ENCODE measurements around the gene DTL.
A peak's percentile ranks its signal among the peaks of the same experiment; 100 is the strongest.

DTL gene

GRCh38 chr1:212035835-212036605 is 472 bp downstream of the DTL start:
- no peak for FAIRE-seq

GRCh38 chr1:212037900-212038299 is 2.4 kb downstream of the DTL start:
- no peak for FAIRE-seq

- no peak for FAIRE-seq
Observed at GRCh38 chr1:212039622-212040021, 4.1 kb downstream of the DTL start.

GRCh38 chr1:212040629-212041412 is 5.3 kb downstream of the DTL start:
- no peak for FAIRE-seq

GRCh38 chr1:212042436-212042835 is 6.9 kb downstream of the DTL start:
- no peak for FAIRE-seq

GRCh38 chr1:212044851-212045250 is 9.3 kb downstream of the DTL start:
- FAIRE-seq: no peak

- no peak for FAIRE-seq
Observed at GRCh38 chr1:212045981-212046380, 10.4 kb downstream of the DTL start.

GRCh38 chr1:212053993-212054392 is 18.4 kb downstream of the DTL start:
- no peak for FAIRE-seq

- FAIRE-seq: no peak
Observed at GRCh38 chr1:212055333-212055732, 19.8 kb downstream of the DTL start.

GRCh38 chr1:212060632-212061472 is 25.3 kb downstream of the DTL start:
- FAIRE-seq: no peak

GRCh38 chr1:212062832-212063438 is 27.4 kb downstream of the DTL start:
- peak; percentile 39 for FAIRE-seq

GRCh38 chr1:212067787-212068186 is 32.2 kb downstream of the DTL start:
- FAIRE-seq: no peak

GRCh38 chr1:212070720-212071302 is 35.3 kb downstream of the DTL start:
- FAIRE-seq: peak; percentile 77

GRCh38 chr1:212072047-212072446 is 36.5 kb downstream of the DTL start:
- no peak for FAIRE-seq

GRCh38 chr1:212073490-212073889 is 37.9 kb downstream of the DTL start:
- no peak for FAIRE-seq

- FAIRE-seq: no peak
Observed at GRCh38 chr1:212074313-212074712, 38.8 kb downstream of the DTL start.

- FAIRE-seq: no peak
Observed at GRCh38 chr1:212074856-212075255, 39.3 kb downstream of the DTL start.

GRCh38 chr1:212077028-212077427 is 41.5 kb downstream of the DTL start:
- no peak for FAIRE-seq

GRCh38 chr1:212078826-212079225 is 43.3 kb downstream of the DTL start:
- no peak for FAIRE-seq

- FAIRE-seq: no peak
Observed at GRCh38 chr1:212082765-212083406, 47.3 kb downstream of the DTL start.

GRCh38 chr1:212089560-212090163 is 54.1 kb downstream of the DTL start:
- FAIRE-seq: no peak

Measured in endometrium (tissue), 2 donors.